HepG2 (cell line): ENCODE results near the gene HHLA2. TPM values are rescaled to one million over a fixed set of nuclear protein-coding genes. Genes with fewer than 3 reads are reported as not detected.

ENCODE experiments used
- ATAC-seq: fragments of 200-7000 bp; cut with Tn5 transposase; 3 replicates; pipeline ENCODE4 v1.9.1; 2020; ENCODE audit warnings: mild to moderate bottlenecking, moderate library complexity
- BruUV-seq: library from RNA; stranded (reverse); fragments of 400-500 nt; replicated peaks from 2 replicates; lab custom pipeline; 2021; lab: Mats Ljungman, UMichigan
- CTCF ChIA-PET: fragments of 300-600 bp; formaldehyde crosslinking; extraction: SDS; loops from one replicate; lab custom pipeline; 2021; ENCODE audit warnings: low total read pairs, inconsistent platforms, low intra/inter-chr PET ratio; lab: Yijun Ruan, JAX
- POLR2A ChIA-PET: fragments of 350-600 bp; sonication (Branson Sonifier 250); formaldehyde crosslinking; loops from one replicate; lab custom pipeline; 2020; ENCODE audit warnings: antibody characterized with exemption, inconsistent platforms; lab: Yijun Ruan, JAX
- DNase-seq: peaks from one replicate; pipeline ENCODE4 v3.0.0-alpha.2; 2015; ENCODE audit warnings: low spot score
- FAIRE-seq: peaks from 3 replicates; lab custom pipeline; 2011; peaks lifted over from hg19 to GRCh38; lab: Jason Lieb, UNC
- H2AFZ ChIP-seq: one replicate; pipeline ENCODE4 v1.6.1; 2011; ENCODE audit warnings: low read length, inconsistent platforms
- H3K27ac ChIP-seq: fragments of 300-600 bp; 3 replicates; pipeline ENCODE4 v1.8.0; 2011; ENCODE audit warnings: mixed run types, mild to moderate bottlenecking, mixed read lengths, low read length, inconsistent platforms; ENCODE audit not compliant: insufficient read depth; ENCODE audit errors: extremely low read length
- H3K27me3 ChIP-seq, 2 experiments: fragments of 200-600 bp in 1 of 2; 2 replicates in 1 of 2; 3 replicates in 1 of 2; pipeline versions ENCODE4 v1.6.0 to v1.8.0; 2011; ENCODE audit warnings: low read length in 2 of 2, mild to moderate bottlenecking in 2 of 2, moderate library complexity in 2 of 2, inconsistent platforms in 1 of 2; ENCODE audit not compliant: insufficient read depth in 2 of 2, control insufficient read depth in 1 of 2
- H3K36me3 ChIP-seq, 2 experiments: fragments of 200-600 bp in 1 of 2; replicated peaks in 1 of 2; 2 replicates in 1 of 2; 3 replicates in 1 of 2; pipeline versions ENCODE4 v1.5.1 to v1.8.0; 2011; ENCODE audit warnings: low read length in 2 of 2, inconsistent platforms in 1 of 2; ENCODE audit not compliant: insufficient read depth in 2 of 2, control insufficient read depth in 1 of 2
- H3K4me1 ChIP-seq: 2 replicates; pipeline ENCODE4 v1.5.1; 2012; ENCODE audit warnings: low read length, inconsistent platforms; ENCODE audit not compliant: insufficient read depth
- H3K4me2 ChIP-seq: 2 replicates; pipeline ENCODE4 v1.6.0; 2011; ENCODE audit warnings: low read depth, low read length, inconsistent platforms
- H3K4me3 ChIP-seq, 3 experiments: fragments of 200-600 bp in 1 of 3; sonication (generic), shearing (Covaris generic) in 1 of 3; replicated peaks in 1 of 3; 2 replicates each; pipeline ENCODE4 v1.5.1; 2011 to 2016; ENCODE audit warnings: low read length in 3 of 3, inconsistent platforms in 2 of 3, low read depth in 2 of 3, mild to moderate bottlenecking in 2 of 3, control low read depth in 1 of 3, mixed read lengths in 1 of 3; ENCODE audit not compliant: insufficient read depth in 1 of 3
- H3K79me2 ChIP-seq: one replicate; pipeline ENCODE4 v1.6.1; 2011; ENCODE audit warnings: low read length, inconsistent platforms; ENCODE audit not compliant: insufficient read depth
- H3K9ac ChIP-seq: 2 replicates; pipeline ENCODE4 v1.6.0; 2011; ENCODE audit warnings: mild to moderate bottlenecking, low read depth, low read length, inconsistent platforms; ENCODE audit not compliant: insufficient read depth
- H3K9me3 ChIP-seq: 2 replicates; pipeline ENCODE4 v1.5.1; 2012; ENCODE audit warnings: mild to moderate bottlenecking, low read length
- H4K20me1 ChIP-seq: 2 replicates; pipeline ENCODE4 v1.6.0; 2011; ENCODE audit warnings: inconsistent platforms, mild to moderate bottlenecking, low read length, moderate library complexity; ENCODE audit not compliant: insufficient read depth
- HMGA1 ChIP-seq: sonication (generic); formaldehyde crosslinking; conservative IDR thresholded peaks from 2 replicates; pipeline ENCODE4 v1.4.0; 2020; ENCODE audit warnings: missing genetic modification reagents
- KLF12 ChIP-seq: sonication (generic); formaldehyde crosslinking; IDR thresholded peaks from 2 replicates; pipeline ENCODE4 v1.4.0; 2020; ENCODE audit warnings: missing genetic modification reagents, borderline replicate concordance
- MAZ ChIP-seq, 2 experiments: sonication (generic) in 1 of 2; formaldehyde crosslinking in 1 of 2; IDR thresholded peaks; 2 replicates each; pipeline versions ENCODE4 v1.5.0 to v1.6.1; 2012 to 2020; ENCODE audit warnings: low read depth in 2 of 2, mild to moderate bottlenecking in 2 of 2, borderline replicate concordance in 1 of 2, improper control_type of control experiment in 1 of 2, low read length in 1 of 2, missing genetic modification reagents in 1 of 2, moderate library complexity in 1 of 2
- MEIS1 ChIP-seq: sonication (generic); formaldehyde crosslinking; IDR thresholded peaks from 2 replicates; pipeline ENCODE4 v1.9.0; 2021; ENCODE audit warnings: mild to moderate bottlenecking, missing genetic modification reagents, moderate library complexity, borderline replicate concordance
- SRSF4 ChIP-seq: fragments of 200-400 bp; formaldehyde crosslinking; IDR thresholded peaks from one replicate; pipeline ENCODE4 v1.6.1; 2018; ENCODE audit warnings: mild to moderate bottlenecking, low read depth, low read length, moderate library complexity; ENCODE audit not compliant: poor library complexity, severe bottlenecking
- SRY ChIP-seq: sonication (generic); formaldehyde crosslinking; IDR thresholded peaks from 2 replicates; pipeline ENCODE4 v1.8.0; 2022; ENCODE audit warnings: mild to moderate bottlenecking, missing genetic modification reagents
- WGBS: methylation state at CpG from one replicate; pipeline ENCODE4 v1.1.6; 2017; ENCODE audit warnings: low lambda C conversion rate; 5-methylcytosine and 5-hydroxymethylcytosine counted together
- in situ Hi-C: cut with HindIII; loops from 2 replicates; pipeline ENCODE4 v1.10.0; 2017; ENCODE audit warnings: low pct_unique_long_range_greater_than_20kb; ENCODE audit not compliant: extremely low pct_ligation_motif_present
- intact Hi-C: fragments of 100-400 bp; cut with micrococcal nuclease; formaldehyde crosslinking; loops from one replicate; pipeline ENCODE4 v1.10.0; 2022; ENCODE audit not compliant: unreplicated experiment
- polyA plus RNA-seq, 8 experiments: library from polyadenylated mRNA; depleted of rRNA in 3 of 8; stranded (reverse) in 7 of 8; unstranded in 1 of 8; fragments of >200 nt; fragmentation: Illumina TruSeq in 4 of 8; extraction: Trizol in 4 of 8; gene quantifications; 2 replicates each; pipeline versions ENCODE4 v1.2.1 to v1.2.3, GENCODE V29; 2011 to 2016; ENCODE audit warnings: low read depth in 4 of 8, missing spikeins in 1 of 8, mixed read lengths in 1 of 8; ENCODE audit not compliant: insufficient read depth in 1 of 8
- total RNA-seq, 5 experiments: library from RNA; depleted of rRNA; stranded (reverse); fragments of >200 nt; fragmentation: Illumina TruSeq; extraction: Trizol; gene quantifications; 2 replicates each; pipeline ENCODE4 v1.2.3, GENCODE V29; 2016; ENCODE audit warnings: low read depth in 1 of 5
- TF ChIP-seq, protein P1 (sequence below): sonication (generic); formaldehyde crosslinking; IDR thresholded peaks from 2 replicates; pipeline ENCODE4 v1.4.0; 2020; ENCODE audit warnings: missing genetic modification reagents

HHLA2 gene
- total and polyA plus RNA-seq, 2 of the 13 experiments (the other 11 are each of a cell fraction or from before 2014, with no cell fraction given) = not detected

DNA sequence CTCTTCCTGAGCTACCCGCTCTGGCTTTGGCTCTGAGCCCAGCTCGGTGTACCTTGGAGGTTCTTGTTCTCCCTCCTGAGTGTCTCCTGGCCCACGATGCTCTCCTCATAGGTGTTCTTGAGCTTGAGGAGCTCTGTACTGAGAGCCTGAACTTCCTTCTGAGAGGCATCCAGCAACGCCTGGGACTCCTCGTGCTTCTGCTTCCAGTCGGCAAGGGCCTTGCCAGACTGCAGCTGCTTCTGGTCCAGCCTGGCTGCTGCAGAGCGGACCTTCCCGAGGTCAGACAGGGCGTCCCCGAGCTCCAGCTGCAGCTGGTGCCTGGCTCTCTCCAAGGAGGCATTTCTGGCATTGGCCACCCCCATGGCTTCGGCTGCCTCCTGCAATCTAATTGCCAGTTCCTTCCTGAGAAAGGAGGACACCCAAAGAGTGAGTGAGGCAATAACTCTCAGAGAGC, 114.2 kb downstream of the HHLA2 start (continued):
- TF ChIP-seq, protein P1, sequence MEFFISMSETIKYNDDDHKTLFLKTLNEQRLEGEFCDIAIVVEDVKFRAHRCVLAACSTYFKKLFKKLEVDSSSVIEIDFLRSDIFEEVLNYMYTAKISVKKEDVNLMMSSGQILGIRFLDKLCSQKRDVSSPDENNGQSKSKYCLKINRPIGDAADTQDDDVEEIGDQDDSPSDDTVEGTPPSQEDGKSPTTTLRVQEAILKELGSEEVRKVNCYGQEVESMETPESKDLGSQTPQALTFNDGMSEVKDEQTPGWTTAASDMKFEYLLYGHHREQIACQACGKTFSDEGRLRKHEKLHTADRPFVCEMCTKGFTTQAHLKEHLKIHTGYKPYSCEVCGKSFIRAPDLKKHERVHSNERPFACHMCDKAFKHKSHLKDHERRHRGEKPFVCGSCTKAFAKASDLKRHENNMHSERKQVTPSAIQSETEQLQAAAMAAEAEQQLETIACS = no peak
- no peak for TF ChIP-seq MEIS1 (CRISPR knock-in tag)

DNA sequence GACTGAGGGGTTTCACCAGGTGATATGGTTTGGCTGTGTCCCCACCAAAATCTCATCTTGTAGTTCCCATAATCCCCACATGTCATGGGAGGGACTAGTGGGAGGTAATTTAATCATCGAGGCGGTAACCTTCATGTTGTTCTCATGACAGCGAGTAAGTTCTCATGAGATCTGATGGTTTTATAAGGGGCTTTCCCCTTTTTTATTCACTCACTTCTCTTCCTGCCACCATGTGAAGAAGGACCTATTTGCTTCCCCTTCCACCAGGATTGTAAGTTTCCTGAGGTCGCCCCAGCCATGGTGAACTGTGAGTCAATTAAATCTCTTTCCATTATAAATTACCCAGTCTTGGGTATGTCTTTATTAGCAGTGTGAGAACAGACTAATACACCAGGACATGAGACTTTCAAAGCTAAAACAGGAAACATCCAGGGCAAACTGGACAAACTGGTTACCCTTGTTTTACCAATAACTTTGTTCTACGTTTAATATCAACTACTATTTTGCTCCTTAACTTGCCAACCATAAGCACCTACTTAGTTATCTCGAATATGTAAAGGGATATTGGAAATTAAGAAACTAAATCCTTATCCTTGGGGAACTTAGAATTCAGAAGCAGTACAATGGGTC, 115.9 kb downstream of the HHLA2 start:
- FAIRE-seq (no peak), DNase-seq (no peak), ATAC-seq (no peak)
- no peak overlapping the region for H3K9ac ChIP-seq
- H2AFZ ChIP-seq = no peak overlapping the region
- peaks cover 0 to 4% of the 10 kb centered on the region in 2 experiments; a peak in 2 of 5 replicates for H3K27me3 ChIP-seq
- intact Hi-C loops (no loop called here), in situ Hi-C loops (no loop called here)
- no peak overlapping the region for H3K27ac ChIP-seq
- H3K9me3 ChIP-seq = no peaks in the 10 kb centered on the region
- 0 out of 2 replicates have a peak, but pooled peaks cover under 1% of the 10 kb centered on the region for H3K4me1 ChIP-seq
- H3K4me2 ChIP-seq = no peak overlapping the region
- POLR2A ChIA-PET = no interaction called here
- BruUV-seq = no TSS peak
- no peaks in the 10 kb centered on the region for H3K36me3 ChIP-seq
- 29% methylated on average over 6 of the region's 6 CpGs for WGBS
- H4K20me1 ChIP-seq = no peaks in the 10 kb centered on the region
- CTCF ChIA-PET = no interaction called here
- TF ChIP-seq SRY (CRISPR knock-in tag) = no peak
- TF ChIP-seq MAZ (IDR thresholded peaks at IDR 0.05; ENCODE audit: borderline replicate concordance, low read depth, low read length) = no peak
- no peak for TF ChIP-seq MAZ (CRISPR knock-in tag; IDR thresholded peaks at IDR 0.05; ENCODE audit: low read depth)
- TF ChIP-seq SRSF4 = no peak
- no peak for TF ChIP-seq HMGA1 (CRISPR knock-in tag)
- TF ChIP-seq KLF12 (CRISPR knock-in tag) = no peak
- no peaks in the 10 kb centered on the region for H3K79me2 ChIP-seq
- H3K4me3 ChIP-seq = no peak overlapping the region
